ENCODE data around the gene ARHGAP6.
A peak's percentile ranks its signal among the peaks of the same experiment; 100 is the strongest.
"Not testable (repeated sequence)": the region's sequence is repeated elsewhere in the genome, so short reads cannot be mapped to it uniquely, and the experiment has no call there.

ARHGAP6 gene

GRCh38 chrX:11272290-11272689 is 393.4 kb downstream of the ARHGAP6 start:
- DNase-seq: no peak

- no peak for DNase-seq
These were observed 395.7 kb downstream of the ARHGAP6 start for GRCh38 chrX:11269996-11270395.

GRCh38 chrX:11269006-11269405 is 396.7 kb downstream of the ARHGAP6 start:
- DNase-seq: no peak

GRCh38 chrX:11267425-11267824 is 398.3 kb downstream of the ARHGAP6 start:
- DNase-seq: no peak

GRCh38 chrX:11266573-11267003 is 399.1 kb downstream of the ARHGAP6 start:
- no peak for DNase-seq

GRCh38 chrX:11265352-11265751 is 400.4 kb downstream of the ARHGAP6 start:
- DNase-seq: no peak

- DNase-seq: no peak
These were observed 400.8 kb downstream of the ARHGAP6 start for GRCh38 chrX:11264925-11265324.

GRCh38 chrX:11261260-11261659 is 404.5 kb downstream of the ARHGAP6 start:
- DNase-seq: no peak

GRCh38 chrX:11259437-11259836 is 406.3 kb downstream of the ARHGAP6 start:
- DNase-seq: no peak

GRCh38 chrX:11257711-11258110 is 408.0 kb downstream of the ARHGAP6 start:
- no peak for DNase-seq

- DNase-seq: no peak
These were observed 408.4 kb downstream of the ARHGAP6 start for GRCh38 chrX:11257290-11257689.

- no peak for DNase-seq
These were observed 411.2 kb downstream of the ARHGAP6 start for GRCh38 chrX:11254417-11255109.

GRCh38 chrX:11244636-11245035 is 421.1 kb downstream of the ARHGAP6 start:
- DNase-seq: no peak

GRCh38 chrX:11242704-11243103 is 423.0 kb downstream of the ARHGAP6 start:
- DNase-seq: no peak

GRCh38 chrX:11241720-11242119 is 424.0 kb downstream of the ARHGAP6 start:
- no peak for DNase-seq

- DNase-seq: peak; percentile 2
These were observed 426.5 kb downstream of the ARHGAP6 start for GRCh38 chrX:11239230-11239629.

GRCh38 chrX:11235377-11235776 is 430.3 kb downstream of the ARHGAP6 start:
- DNase-seq: not testable (repeated sequence)

- no peak for DNase-seq
These were observed 450.4 kb downstream of the ARHGAP6 start for GRCh38 chrX:11215191-11215921.

GRCh38 chrX:11214346-11215190 is 451.2 kb downstream of the ARHGAP6 start:
- DNase-seq: no peak

- DNase-seq: no peak
These were observed 453.0 kb downstream of the ARHGAP6 start for GRCh38 chrX:11212741-11213140.

GRCh38 chrX:11210415-11210801 is 455.3 kb downstream of the ARHGAP6 start:
- no peak for DNase-seq

GRCh38 chrX:11209798-11210414 is 455.8 kb downstream of the ARHGAP6 start:
- DNase-seq: no peak

GRCh38 chrX:11206716-11207115 is 459.0 kb downstream of the ARHGAP6 start:
- DNase-seq: no peak
